GM23338 (cell line): ENCODE measurements around the gene COL9A1. TPM values are rescaled to one million over a fixed set of nuclear protein-coding genes. Genes with fewer than 3 reads are reported as not detected.

Source experiments
- ATAC-seq: fragments of 200-7000 bp; cut with Tn5 transposase; 3 replicates; pipeline ENCODE4 v1.9.1; 2020
- DNase-seq: peaks from one replicate; pipeline ENCODE4 v3.0.0-alpha.2; 2015; ENCODE audit warnings: low spot score
- H2AFZ ChIP-seq: fragments of 200-600 bp; sonication (generic); 2 replicates; pipeline ENCODE4 v1.8.0; 2016; ENCODE audit warnings: antibody characterized with exemption, mild to moderate bottlenecking, moderate library complexity
- H3F3A ChIP-seq: fragments of 200-600 bp; sonication (generic); replicated peaks from 2 replicates; pipeline ENCODE4 v1.8.0; 2017; ENCODE audit warnings: antibody characterized with exemption, mixed run types, low read depth
- H3K27ac ChIP-seq: fragments of 200-600 bp; sonication (generic); 2 replicates; pipeline ENCODE4 v1.6.1; 2016; ENCODE audit warnings: low read depth
- H3K27me3 ChIP-seq: fragments of 200-600 bp; sonication (generic); 2 replicates; pipeline ENCODE4 v1.8.0; 2016; ENCODE audit warnings: mild to moderate bottlenecking, mixed run types, moderate library complexity; ENCODE audit not compliant: insufficient read depth
- H3K36me3 ChIP-seq: fragments of 200-600 bp; sonication (generic); 2 replicates; pipeline ENCODE4 v1.8.0; 2016; ENCODE audit warnings: mild to moderate bottlenecking; ENCODE audit not compliant: insufficient read depth
- H3K4me1 ChIP-seq: fragments of 200-600 bp; sonication (generic); 2 replicates; pipeline ENCODE4 v1.8.0; 2016; ENCODE audit warnings: mild to moderate bottlenecking, moderate library complexity; ENCODE audit not compliant: insufficient read depth
- H3K4me2 ChIP-seq: fragments of 200-600 bp; sonication (generic); 2 replicates; pipeline ENCODE4 v1.7.1; 2017; ENCODE audit warnings: mixed run types
- H3K4me3 ChIP-seq: fragments of 200-600 bp; sonication (generic); 2 replicates; pipeline ENCODE4 v1.6.1; 2016; ENCODE audit warnings: mixed run types
- H3K79me2 ChIP-seq: fragments of 200-600 bp; sonication (generic); replicated peaks from 2 replicates; pipeline ENCODE4 v1.8.0; 2017; ENCODE audit warnings: mild to moderate bottlenecking; ENCODE audit not compliant: insufficient read depth
- H3K9me2 ChIP-seq: fragments of 200-600 bp; sonication (generic); 2 replicates; pipeline ENCODE4 v1.8.0; 2017; ENCODE audit not compliant: insufficient read depth
- H4K20me1 ChIP-seq: fragments of 200-600 bp; sonication (generic); replicated peaks from 2 replicates; pipeline ENCODE4 v1.8.0; 2017; ENCODE audit warnings: mild to moderate bottlenecking; ENCODE audit not compliant: insufficient read depth
- H3K27ac Mint-ChIP-seq: 2 replicates; pipeline ENCODE4 v1.8.0; 2020; ENCODE audit warnings: inconsistent platforms, mild to moderate bottlenecking, moderate library complexity, mixed read lengths
- H3K27me3 Mint-ChIP-seq: 3 replicates; pipeline ENCODE4 v1.8.0; 2022; ENCODE audit warnings: low read depth, mild to moderate bottlenecking, moderate library complexity, mixed read lengths, inconsistent platforms; ENCODE audit not compliant: insufficient read depth, poor library complexity
- H3K36me3 Mint-ChIP-seq: 3 replicates; pipeline ENCODE4 v1.8.0; 2021; ENCODE audit warnings: low read depth, mild to moderate bottlenecking, inconsistent platforms, moderate library complexity, mixed read lengths
- H3K4me1 Mint-ChIP-seq: 3 replicates; pipeline ENCODE4 v1.8.0; 2020; ENCODE audit warnings: mild to moderate bottlenecking, inconsistent platforms, mixed read lengths
- H3K4me3 Mint-ChIP-seq: 3 replicates; pipeline ENCODE4 v1.8.0; 2021; ENCODE audit warnings: moderate library complexity, mild to moderate bottlenecking, inconsistent platforms, mixed read lengths
- H3K9me3 Mint-ChIP-seq: 3 replicates; pipeline ENCODE4 v1.8.0; 2020; ENCODE audit warnings: moderate library complexity, mild to moderate bottlenecking, inconsistent platforms, mixed read lengths
- CREB1 ChIP-seq: fragments of 250-450 bp; sonication (Bioruptor Pico); IDR thresholded peaks from 2 replicates; pipeline ENCODE4 v1.5.0; 2020; ENCODE audit warnings: low read depth, mild to moderate bottlenecking, moderate library complexity
- EZH2 ChIP-seq: fragments of 200-600 bp; sonication (generic); IDR thresholded peaks from one replicate; pipeline ENCODE4 v1.8.0; 2017; ENCODE audit warnings: antibody characterized with exemption, mild to moderate bottlenecking, low read depth; ENCODE audit not compliant: unreplicated experiment
- EZH2phosphoT487 ChIP-seq: fragments of 200-600 bp; sonication (generic); IDR thresholded peaks from one replicate; pipeline ENCODE4 v1.8.1; 2018; ENCODE audit warnings: antibody characterized with exemption; ENCODE audit not compliant: unreplicated experiment
- JUNB ChIP-seq: IDR thresholded peaks from one replicate; pipeline ENCODE4 v1.6.1; 2016; ENCODE audit warnings: antibody characterized with exemption; ENCODE audit not compliant: unreplicated experiment
- NANOG ChIP-seq: IDR thresholded peaks from 2 replicates; pipeline ENCODE4 v1.6.1; 2016; ENCODE audit warnings: antibody characterized with exemption, borderline replicate concordance
- POLR2AphosphoS5 ChIP-seq: IDR thresholded peaks from 2 replicates; pipeline ENCODE4 v1.6.1; 2016; ENCODE audit warnings: antibody characterized with exemption, low read depth
- STAT1 ChIP-seq: IDR thresholded peaks from one replicate; pipeline ENCODE4 v1.6.1; 2016; ENCODE audit warnings: antibody characterized with exemption; ENCODE audit not compliant: unreplicated experiment
- ZNF331 ChIP-seq: fragments of 250-450 bp; sonication (Bioruptor Pico); IDR thresholded peaks from 2 replicates; pipeline ENCODE4 v1.5.0; 2020; ENCODE audit warnings: low read depth, mild to moderate bottlenecking, moderate library complexity
- polyA plus RNA-seq: library from polyadenylated mRNA; unstranded; fragments of >200 nt; fragmentation: Nextera tagmentation; extraction: Ambion mirVana; gene quantifications from 2 replicates; pipeline ENCODE4 v1.2.1, GENCODE V29; 2016
- total RNA-seq: library from RNA; depleted of rRNA; stranded (reverse); fragments of >200 nt; shearing (Covaris generic); gene quantifications from 2 replicates; pipeline ENCODE4 v1.2.3, GENCODE V29; 2014
- TF ChIP-seq, protein P1 (sequence below): IDR thresholded peaks from one replicate; pipeline ENCODE4 v1.6.1; 2018; ENCODE audit warnings: antibody characterized with exemption; ENCODE audit not compliant: unreplicated experiment
- TF ChIP-seq, protein P2 (sequence below), 2 experiments: fragments of 200-600 bp in 1 of 2; sonication (generic) in 1 of 2; conservative IDR thresholded peaks; 2 replicates each; pipeline versions ENCODE4 v1.5.1 to v1.6.1; 2016 to 2017; ENCODE audit warnings: antibody characterized with exemption in 2 of 2, low read depth in 2 of 2, mild to moderate bottlenecking in 2 of 2, moderate library complexity in 1 of 2

COL9A1 gene
- total and polyA plus RNA-seq, 2 experiments from 2014 or later: 16.0 to 20.3 TPM

DNA sequence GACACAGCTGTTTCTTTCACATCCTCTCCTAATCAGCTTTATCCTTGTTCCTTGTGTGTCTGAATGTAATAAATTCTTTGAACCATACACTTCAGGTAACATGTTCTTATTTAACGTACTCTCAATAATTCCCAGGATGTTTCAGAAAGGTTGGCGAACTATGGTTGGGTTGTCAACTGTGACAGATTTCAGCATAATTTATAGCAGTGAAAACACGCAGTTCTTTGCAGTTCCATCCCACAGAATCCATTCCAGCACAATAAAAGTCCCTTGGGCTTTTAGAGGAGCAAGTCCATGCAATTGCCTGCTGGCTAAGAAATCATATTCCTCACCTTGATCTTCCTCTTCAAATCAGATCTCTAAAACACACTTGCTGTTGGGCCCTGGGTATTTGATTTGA lies 119.3 kb downstream of the COL9A1 start (continued):
- TF ChIP-seq, protein P1, sequence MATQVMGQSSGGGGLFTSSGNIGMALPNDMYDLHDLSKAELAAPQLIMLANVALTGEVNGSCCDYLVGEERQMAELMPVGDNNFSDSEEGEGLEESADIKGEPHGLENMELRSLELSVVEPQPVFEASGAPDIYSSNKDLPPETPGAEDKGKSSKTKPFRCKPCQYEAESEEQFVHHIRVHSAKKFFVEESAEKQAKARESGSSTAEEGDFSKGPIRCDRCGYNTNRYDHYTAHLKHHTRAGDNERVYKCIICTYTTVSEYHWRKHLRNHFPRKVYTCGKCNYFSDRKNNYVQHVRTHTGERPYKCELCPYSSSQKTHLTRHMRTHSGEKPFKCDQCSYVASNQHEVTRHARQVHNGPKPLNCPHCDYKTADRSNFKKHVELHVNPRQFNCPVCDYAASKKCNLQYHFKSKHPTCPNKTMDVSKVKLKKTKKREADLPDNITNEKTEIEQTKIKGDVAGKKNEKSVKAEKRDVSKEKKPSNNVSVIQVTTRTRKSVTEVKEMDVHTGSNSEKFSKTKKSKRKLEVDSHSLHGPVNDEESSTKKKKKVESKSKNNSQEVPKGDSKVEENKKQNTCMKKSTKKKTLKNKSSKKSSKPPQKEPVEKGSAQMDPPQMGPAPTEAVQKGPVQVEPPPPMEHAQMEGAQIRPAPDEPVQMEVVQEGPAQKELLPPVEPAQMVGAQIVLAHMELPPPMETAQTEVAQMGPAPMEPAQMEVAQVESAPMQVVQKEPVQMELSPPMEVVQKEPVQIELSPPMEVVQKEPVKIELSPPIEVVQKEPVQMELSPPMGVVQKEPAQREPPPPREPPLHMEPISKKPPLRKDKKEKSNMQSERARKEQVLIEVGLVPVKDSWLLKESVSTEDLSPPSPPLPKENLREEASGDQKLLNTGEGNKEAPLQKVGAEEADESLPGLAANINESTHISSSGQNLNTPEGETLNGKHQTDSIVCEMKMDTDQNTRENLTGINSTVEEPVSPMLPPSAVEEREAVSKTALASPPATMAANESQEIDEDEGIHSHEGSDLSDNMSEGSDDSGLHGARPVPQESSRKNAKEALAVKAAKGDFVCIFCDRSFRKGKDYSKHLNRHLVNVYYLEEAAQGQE: no peak
- no peak for TF ChIP-seq EZH2phosphoT487

DNA sequence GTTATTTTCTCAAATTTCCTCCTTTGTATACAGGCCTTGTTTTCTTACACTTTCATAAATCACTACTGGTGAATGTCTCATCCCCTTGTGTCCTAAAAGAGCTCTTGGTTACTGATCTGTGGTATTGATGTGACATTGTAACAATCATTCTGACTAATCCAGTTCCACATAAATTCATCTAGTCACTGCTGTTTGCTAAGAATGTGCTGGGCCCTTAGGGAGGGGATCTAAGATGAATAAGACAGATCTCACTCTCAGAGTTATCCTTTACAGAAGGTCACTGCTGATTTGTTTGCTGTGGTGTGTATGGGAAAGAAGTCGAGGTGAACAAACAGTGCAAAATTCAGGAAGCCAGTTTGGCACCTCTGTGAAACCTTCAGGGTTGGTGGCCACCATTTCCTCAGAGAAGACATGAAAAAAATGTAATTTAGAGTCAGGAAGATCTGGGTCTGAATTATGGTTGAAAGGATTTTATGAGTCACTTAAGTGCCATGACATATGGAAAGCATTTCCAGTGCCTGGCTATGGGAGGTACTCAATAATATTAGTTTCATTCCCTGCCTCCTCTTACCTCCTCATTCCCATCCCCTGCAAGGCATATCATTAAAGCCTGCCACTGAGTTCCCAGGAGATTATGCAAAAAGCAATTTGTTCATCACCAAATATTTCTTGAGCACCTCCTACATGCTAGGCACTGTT lies 121.8 kb downstream of the COL9A1 start:
- Histone ChIP-seq H3K36me3 (no peaks in the 10 kb centered on the region), H2AFZ (no peak overlapping the region), H3K27me3 (no peaks in the 10 kb centered on the region), H3K27ac (no peak overlapping the region), H3K4me2 (no peak overlapping the region), H4K20me1 (no peaks in the 10 kb centered on the region), H3K79me2 (no peaks in the 10 kb centered on the region), H3K4me1 (no peaks in the 10 kb centered on the region), H3K9me2 (0 out of 2 replicates have a peak, but pooled peaks cover 5% of the 10 kb centered on the region), H3K4me3 (no peak overlapping the region), H3F3A (no peaks in the 10 kb centered on the region)
- Mint-ChIP-seq H3K4me1 (no peaks in the 10 kb centered on the region), H3K27ac (no peak overlapping the region), H3K9me3 (peaks cover 3% of the 10 kb centered on the region; the same call in 1 of the 3 replicates), H3K4me3 (no peak overlapping the region), H3K27me3 (no peaks in the 10 kb centered on the region), H3K36me3 (no peaks in the 10 kb centered on the region)
- DNase-seq (no peak), ATAC-seq (no peak)
- TF ChIP-seq POLR2AphosphoS5: no peak
- no peak for TF ChIP-seq ZNF331 (CRISPR knock-in tag)
- TF ChIP-seq NANOG: no peak
- TF ChIP-seq STAT1: no peak
- TF ChIP-seq EZH2: no peak
- TF ChIP-seq, protein P1: no peak
- no peak for TF ChIP-seq JUNB
- no peak for TF ChIP-seq CREB1
- TF ChIP-seq, protein P2, sequence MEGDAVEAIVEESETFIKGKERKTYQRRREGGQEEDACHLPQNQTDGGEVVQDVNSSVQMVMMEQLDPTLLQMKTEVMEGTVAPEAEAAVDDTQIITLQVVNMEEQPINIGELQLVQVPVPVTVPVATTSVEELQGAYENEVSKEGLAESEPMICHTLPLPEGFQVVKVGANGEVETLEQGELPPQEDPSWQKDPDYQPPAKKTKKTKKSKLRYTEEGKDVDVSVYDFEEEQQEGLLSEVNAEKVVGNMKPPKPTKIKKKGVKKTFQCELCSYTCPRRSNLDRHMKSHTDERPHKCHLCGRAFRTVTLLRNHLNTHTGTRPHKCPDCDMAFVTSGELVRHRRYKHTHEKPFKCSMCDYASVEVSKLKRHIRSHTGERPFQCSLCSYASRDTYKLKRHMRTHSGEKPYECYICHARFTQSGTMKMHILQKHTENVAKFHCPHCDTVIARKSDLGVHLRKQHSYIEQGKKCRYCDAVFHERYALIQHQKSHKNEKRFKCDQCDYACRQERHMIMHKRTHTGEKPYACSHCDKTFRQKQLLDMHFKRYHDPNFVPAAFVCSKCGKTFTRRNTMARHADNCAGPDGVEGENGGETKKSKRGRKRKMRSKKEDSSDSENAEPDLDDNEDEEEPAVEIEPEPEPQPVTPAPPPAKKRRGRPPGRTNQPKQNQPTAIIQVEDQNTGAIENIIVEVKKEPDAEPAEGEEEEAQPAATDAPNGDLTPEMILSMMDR (conservative IDR thresholded peaks at IDR 0.05; ENCODE audit: low read depth in 2 of 2): no peak
